ENCODE data around the gene PAM. TPM values are rescaled to one million over a fixed set of nuclear protein-coding genes. Genes with fewer than 3 reads are reported as not detected.
"Not testable (repeated sequence)": the region's sequence is repeated elsewhere in the genome, so short reads cannot be mapped to it uniquely, and the experiment has no call there.

The PAM gene
- total RNA-seq, 4 donors from 2014 or later = 37.8 to 144 (median 92.7) TPM

- TF ChIP-seq POLR2A (IDR thresholded peaks at IDR 0.05) = no peak
- no peak for TF ChIP-seq CTCF (IDR thresholded peaks at IDR 0.05)
- intact Hi-C loops (cut with DNase I; ENCODE audit: low total_unique reads) = no loop called here
- no peak overlapping the region for H3K4me3 ChIP-seq (ENCODE audit: low read depth, poor library complexity, severe bottlenecking)
- no peak for DNase-seq (ENCODE audit: low spot score in 2 of 2)
- WGBS, 2 donors = 88 to 91% methylated on average over 3 of the region's 3 CpGs
Measured at GRCh38 chr5:102988459-102988858, 233.4 kb downstream of the PAM start.

- intact Hi-C loops (cut with DNase I; ENCODE audit: low total_unique reads) = no loop called here
- H3K4me3 ChIP-seq (ENCODE audit: low read depth, poor library complexity, severe bottlenecking) = no peak overlapping the region
- TF ChIP-seq POLR2A (IDR thresholded peaks at IDR 0.05) (no peak), CTCF (IDR thresholded peaks at IDR 0.05) (no peak)
- no peak for DNase-seq (ENCODE audit: low spot score in 2 of 2)
Measured at GRCh38 chr5:102991802-102992201, 236.7 kb downstream of the PAM start.

- TF ChIP-seq CTCF (IDR thresholded peaks at IDR 0.05) (no peak), POLR2A (IDR thresholded peaks at IDR 0.05) (no peak)
- DNase-seq (ENCODE audit: low spot score in 2 of 2) = no peak
- WGBS, 2 donors = 92 to 97% methylated on average over 1 of the region's 1 CpG
- intact Hi-C loops (cut with DNase I; ENCODE audit: low total_unique reads) = no loop called here
- no peak overlapping the region for H3K4me3 ChIP-seq (ENCODE audit: low read depth, poor library complexity, severe bottlenecking)
Measured at GRCh38 chr5:102996011-102996575, 241.0 kb downstream of the PAM start.

GRCh38 chr5:102998224-102998623 is 243.1 kb downstream of the PAM start:
- no peak overlapping the region for H3K4me3 ChIP-seq (ENCODE audit: low read depth, poor library complexity, severe bottlenecking)
- intact Hi-C loops (cut with DNase I; ENCODE audit: low total_unique reads) = no loop called here
- DNase-seq (ENCODE audit: low spot score in 2 of 2) = no peak
- WGBS, 2 donors = 35 to 46% methylated on average over 2 of the region's 2 CpGs
- TF ChIP-seq CTCF (IDR thresholded peaks at IDR 0.05) = no peak
- TF ChIP-seq POLR2A (IDR thresholded peaks at IDR 0.05) = no peak

- no peak for DNase-seq (ENCODE audit: low spot score in 2 of 2)
- TF ChIP-seq POLR2A (IDR thresholded peaks at IDR 0.05) = no peak
- no peak for TF ChIP-seq CTCF (IDR thresholded peaks at IDR 0.05)
- 94 to 96% methylated on average over 3 of the region's 3 CpGs for whole genome bisulfite sequencing, 2 donors
- intact Hi-C loops (cut with DNase I; ENCODE audit: low total_unique reads) = no loop called here
- H3K4me3 ChIP-seq (ENCODE audit: low read depth, poor library complexity, severe bottlenecking) = no peak overlapping the region
Measured at GRCh38 chr5:102999191-102999590, 244.1 kb downstream of the PAM start.

GRCh38 chr5:102999621-103000020 is 244.5 kb downstream of the PAM start:
- WGBS, 2 donors = 84 to 87% methylated on average over 1 of the region's 1 CpG
- H3K4me3 ChIP-seq (ENCODE audit: low read depth, poor library complexity, severe bottlenecking); intact Hi-C loops (cut with DNase I; ENCODE audit: low total_unique reads); DNase-seq (ENCODE audit: low spot score in 2 of 2): not testable (repeated sequence)
